Esophagus squamous epithelium (tissue), 4 donors: ENCODE results near the gene TCAF2.
"Not testable (repeated sequence)": the region's sequence is repeated elsewhere in the genome, so short reads cannot be mapped to it uniquely, and the experiment has no call there.

ENCODE experiments used
- POLR2A ChIP-seq, 4 donors: fragments of 450-650 bp; IDR thresholded peaks; one replicate each; pipeline ENCODE4 v1.6.1; 2017; ENCODE audit warnings: antibody characterized with exemption in 4 of 4, mild to moderate bottlenecking in 4 of 4, moderate library complexity in 3 of 4
- TF ChIP-seq, protein P1 (sequence below), 6 experiments: fragments of 450-650 bp in 4 of 6; fragments of 200-600 bp in 2 of 6; sonication (generic) in 2 of 6; IDR thresholded peaks; one replicate each; pipeline ENCODE4 v1.5.1; 2016 to 2019; ENCODE audit warnings: antibody characterized with exemption in 6 of 6, mild to moderate bottlenecking in 4 of 6, moderate library complexity in 4 of 6

DNA sequence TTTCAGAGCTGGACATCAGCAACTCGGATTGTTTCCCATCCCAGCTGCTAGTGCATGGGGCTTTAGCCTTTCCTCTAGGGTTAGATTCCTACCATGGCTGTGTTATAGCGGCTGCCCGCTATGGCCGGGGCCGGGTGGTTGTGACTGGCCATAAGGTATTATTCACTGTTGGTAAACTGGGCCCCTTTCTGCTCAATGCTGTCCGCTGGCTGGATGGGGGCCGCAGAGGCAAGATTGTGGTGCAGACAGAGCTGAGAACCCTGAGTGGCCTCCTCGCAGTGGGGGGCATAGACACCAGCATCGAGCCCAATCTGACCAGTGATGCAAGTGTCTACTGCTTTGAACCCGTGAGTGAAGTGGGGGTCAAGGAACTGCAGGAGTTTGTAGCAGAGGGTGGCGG lies 22.7 kb upstream of the TCAF2 start:
- not testable (repeated sequence) for TF ChIP-seq POLR2A (IDR thresholded peaks at IDR 0.05)
- TF ChIP-seq, protein P1, sequence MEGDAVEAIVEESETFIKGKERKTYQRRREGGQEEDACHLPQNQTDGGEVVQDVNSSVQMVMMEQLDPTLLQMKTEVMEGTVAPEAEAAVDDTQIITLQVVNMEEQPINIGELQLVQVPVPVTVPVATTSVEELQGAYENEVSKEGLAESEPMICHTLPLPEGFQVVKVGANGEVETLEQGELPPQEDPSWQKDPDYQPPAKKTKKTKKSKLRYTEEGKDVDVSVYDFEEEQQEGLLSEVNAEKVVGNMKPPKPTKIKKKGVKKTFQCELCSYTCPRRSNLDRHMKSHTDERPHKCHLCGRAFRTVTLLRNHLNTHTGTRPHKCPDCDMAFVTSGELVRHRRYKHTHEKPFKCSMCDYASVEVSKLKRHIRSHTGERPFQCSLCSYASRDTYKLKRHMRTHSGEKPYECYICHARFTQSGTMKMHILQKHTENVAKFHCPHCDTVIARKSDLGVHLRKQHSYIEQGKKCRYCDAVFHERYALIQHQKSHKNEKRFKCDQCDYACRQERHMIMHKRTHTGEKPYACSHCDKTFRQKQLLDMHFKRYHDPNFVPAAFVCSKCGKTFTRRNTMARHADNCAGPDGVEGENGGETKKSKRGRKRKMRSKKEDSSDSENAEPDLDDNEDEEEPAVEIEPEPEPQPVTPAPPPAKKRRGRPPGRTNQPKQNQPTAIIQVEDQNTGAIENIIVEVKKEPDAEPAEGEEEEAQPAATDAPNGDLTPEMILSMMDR (IDR thresholded peaks at IDR 0.05): not testable (repeated sequence)
